ENCODE data around the gene FOXS1. TPM values are rescaled to one million over a fixed set of nuclear protein-coding genes. Genes with fewer than 3 reads are reported as not detected.

Gene FOXS1
- total RNA-seq, 6 experiments from 2014 or later, result 0.15 to 0.31 TPM; not detected in 4

- peaks cover 0 to 8% (median 2%) of the 10 kb centered on the region in 4 donors for H3K4me1 ChIP-seq
- H3K4me3 ChIP-seq, result no peak overlapping the region
- TF ChIP-seq CTCF (IDR thresholded peaks at IDR 0.05) (no peak), POLR2A (IDR thresholded peaks at IDR 0.05) (no peak)
- H3K36me3 ChIP-seq, result no peaks in the 10 kb centered on the region
- H3K27me3 ChIP-seq, result no peaks in the 10 kb centered on the region
- ATAC-seq (no peak), DNase-seq (no peak)
- H3K9me3 ChIP-seq, result no peaks in the 10 kb centered on the region
- intact Hi-C loops (cut with DNase I), result no loop called here
- WGBS (ENCODE audit: insufficient coverage, low coverage, low lambda C conversion rate, missing lambda C conversion rate), result 29% methylated on average over 3 of the region's 12 CpGs
- H3K27ac ChIP-seq, result no peak overlapping the region
Measured at GRCh38 chr20:31868853-31869672, 23.7 kb upstream of the FOXS1 start.

- no peak for TF ChIP-seq POLR2A (IDR thresholded peaks at IDR 0.05)
- no peak for TF ChIP-seq CTCF (IDR thresholded peaks at IDR 0.05)
- Histone ChIP-seq H3K4me1 (peaks cover 0 to 15% (median 2%) of the 10 kb centered on the region in 4 donors), H3K36me3 (no peaks in the 10 kb centered on the region), H3K4me3 (no peak overlapping the region), H3K27me3 (peaks cover 0 to 3% of the 10 kb centered on the region in 2 donors), H3K9me3 (no peaks in the 10 kb centered on the region), H3K27ac (no peak overlapping the region)
- 58% methylated on average over 3 of the region's 3 CpGs for WGBS (ENCODE audit: insufficient coverage, low coverage, low lambda C conversion rate, missing lambda C conversion rate)
- intact Hi-C loops (cut with DNase I), result no loop called here
- no peak for DNase-seq
- ATAC-seq, result no peak
Measured at GRCh38 chr20:31866221-31866620, 20.8 kb upstream of the FOXS1 start.

- H3K36me3 ChIP-seq, result no peaks in the 10 kb centered on the region
- WGBS (ENCODE audit: insufficient coverage, low coverage, low lambda C conversion rate, missing lambda C conversion rate), result 70% methylated on average over 6 of the region's 12 CpGs
- no peaks in the 10 kb centered on the region for H3K9me3 ChIP-seq
- intact Hi-C loops (cut with DNase I), result no loop called here
- no peak overlapping the region for H3K27ac ChIP-seq
- DNase-seq (no peak), ATAC-seq (no peak)
- no peak overlapping the region for H3K4me3 ChIP-seq
- peaks cover 0 to 10% (median under 1%) of the 10 kb centered on the region in 4 donors for H3K4me1 ChIP-seq
- peaks cover 0 to 9% of the 10 kb centered on the region in 2 donors for H3K27me3 ChIP-seq
- TF ChIP-seq POLR2A (IDR thresholded peaks at IDR 0.05), result no peak
- TF ChIP-seq CTCF (IDR thresholded peaks at IDR 0.05), result no peak
Measured at GRCh38 chr20:31864521-31865400, 19.4 kb upstream of the FOXS1 start.

GRCh38 chr20:31863296-31864085 is 18.1 kb upstream of the FOXS1 start:
- DNase-seq (no peak), ATAC-seq (no peak)
- Histone ChIP-seq H3K36me3 (no peaks in the 10 kb centered on the region), H3K27me3 (peaks cover 0 to 9% of the 10 kb centered on the region in 2 donors), H3K9me3 (no peaks in the 10 kb centered on the region), H3K4me3 (no peak overlapping the region), H3K4me1 (peaks cover 0 to 10% (median 0%) of the 10 kb centered on the region in 4 donors), H3K27ac (no peak overlapping the region)
- intact Hi-C loops (cut with DNase I), result no loop called here
- no peak for TF ChIP-seq POLR2A (IDR thresholded peaks at IDR 0.05)
- no peak for TF ChIP-seq CTCF (IDR thresholded peaks at IDR 0.05)
- 85% methylated on average over 4 of the region's 9 CpGs for WGBS (ENCODE audit: insufficient coverage, low coverage, low lambda C conversion rate, missing lambda C conversion rate)

Data from right lobe of liver (tissue), 6 donors.